MG63 (cell line): Measurements from ENCODE around the gene TRHDE. TPM values are rescaled to one million over a fixed set of nuclear protein-coding genes. Genes with fewer than 3 reads are reported as not detected.
A peak's percentile ranks its signal among the peaks of the same experiment; 100 is the strongest.

Experiments used
- DNase-seq: peaks from one replicate; pipeline ENCODE4 v3.0.0-alpha.2; 2020
- H3K27me3 ChIP-seq: fragments of 250-450 bp; sonication (Bioruptor Pico); 2 replicates; pipeline ENCODE4 v1.5.1; 2020; ENCODE audit warnings: mild to moderate bottlenecking, moderate library complexity
- H3K36me3 ChIP-seq: fragments of 250-450 bp; sonication (Bioruptor Pico); 2 replicates; pipeline ENCODE4 v1.5.1; 2020; ENCODE audit warnings: mild to moderate bottlenecking, moderate library complexity
- H3K4me3 ChIP-seq: fragments of 250-450 bp; sonication (Bioruptor Pico); 2 replicates; pipeline ENCODE4 v1.5.1; 2020; ENCODE audit warnings: mild to moderate bottlenecking, moderate library complexity
- H3K9me3 ChIP-seq: fragments of 250-450 bp; sonication (Bioruptor Pico); 2 replicates; pipeline ENCODE4 v1.5.1; 2020; ENCODE audit warnings: mild to moderate bottlenecking, moderate library complexity
- total RNA-seq: library from RNA; depleted of rRNA; stranded (reverse); fragments of >200 nt; shearing (Covaris generic); gene quantifications from 2 replicates; pipeline ENCODE4 v1.2.3, GENCODE V29; 2014; ENCODE audit warnings: low replicate concordance

The TRHDE gene
- total RNA-seq, 1 experiment from 2014 or later = 5.0 TPM

DNA sequence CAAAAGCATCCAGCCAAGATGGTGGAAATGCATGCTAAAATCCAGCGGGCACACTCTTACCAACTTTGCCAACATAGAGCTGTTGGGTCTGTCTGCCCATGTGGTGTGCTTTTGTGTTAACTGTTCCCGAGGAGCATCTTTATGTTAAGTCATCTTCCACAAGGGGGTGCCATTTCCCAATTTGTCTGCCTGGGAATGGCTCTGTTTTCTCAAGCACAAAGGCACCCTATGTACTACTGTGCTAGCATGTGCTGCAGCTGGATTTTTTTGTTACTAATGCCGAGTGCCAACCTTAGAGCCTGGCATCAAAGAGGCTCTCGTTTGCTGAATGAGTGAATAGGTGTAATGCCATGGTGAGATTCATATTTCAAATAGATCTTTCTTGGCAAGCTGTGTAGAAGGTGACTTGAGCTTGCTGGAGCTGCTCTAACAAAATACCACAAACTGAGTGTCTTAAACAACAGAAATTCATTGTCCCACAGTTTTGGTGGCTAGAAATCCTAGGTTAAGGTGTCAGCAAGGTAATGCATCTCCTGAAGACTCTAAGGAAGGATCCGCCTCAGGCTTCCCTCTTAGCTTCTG lies 74.3 kb downstream of the TRHDE start:
- H3K36me3 ChIP-seq = no peaks in the 10 kb centered on the region
- H3K27me3 ChIP-seq = no peaks in the 10 kb centered on the region
- H3K4me3 ChIP-seq = no peak overlapping the region
- peak; percentile 49 for DNase-seq
- no peaks in the 10 kb centered on the region for H3K9me3 ChIP-seq

DNA sequence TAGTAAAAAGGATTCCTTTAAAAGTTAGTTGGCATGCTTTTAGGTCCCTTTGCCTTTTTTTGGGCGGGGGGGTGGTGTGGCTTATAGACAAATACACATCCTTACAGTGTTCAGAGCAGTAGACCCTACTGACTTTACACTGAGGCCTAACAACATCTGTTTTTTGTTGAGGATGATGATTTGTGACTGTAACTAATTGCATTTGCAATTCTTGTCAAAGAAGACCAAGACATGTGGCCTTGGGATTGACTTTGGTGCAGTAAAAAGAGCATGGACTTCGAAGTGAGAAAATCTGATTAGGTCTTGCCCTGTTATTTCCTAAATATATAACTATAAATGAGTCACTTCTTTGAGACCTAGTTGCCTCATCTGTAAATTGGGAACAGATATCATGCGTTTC lies 77.3 kb downstream of the TRHDE start:
- no peak overlapping the region for H3K4me3 ChIP-seq

DNA sequence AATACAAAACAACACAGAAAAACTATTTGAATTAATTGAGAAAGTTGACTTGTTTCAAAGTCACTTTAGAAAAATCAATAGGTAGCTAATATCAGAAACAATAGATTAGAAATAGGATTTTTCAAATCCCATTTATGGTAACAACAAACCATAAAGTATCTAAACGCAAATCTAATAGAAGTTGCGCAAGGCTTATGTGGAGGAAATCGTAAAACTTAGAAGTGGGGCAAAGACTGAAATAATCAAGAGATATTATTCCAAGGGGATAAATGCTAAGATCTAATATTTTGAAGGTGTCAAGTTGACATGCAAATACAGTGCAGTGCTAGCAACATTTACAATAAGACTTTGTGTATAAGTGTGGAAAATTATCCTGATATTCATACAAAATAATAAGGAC lies 87.2 kb downstream of the TRHDE start:
- no peaks in the 10 kb centered on the region for H3K27me3 ChIP-seq
- H3K4me3 ChIP-seq = no peak overlapping the region
- no peak for DNase-seq
- no peaks in the 10 kb centered on the region; the same call in 1 of the 2 replicates for H3K9me3 ChIP-seq
- H3K36me3 ChIP-seq = no peaks in the 10 kb centered on the region

More for the DNA sequence above, 77.3 kb downstream of the TRHDE start:
- Histone ChIP-seq H3K9me3 (no peaks in the 10 kb centered on the region), H3K36me3 (no peaks in the 10 kb centered on the region), H3K27me3 (no peaks in the 10 kb centered on the region)
- DNase-seq = no peak

DNA sequence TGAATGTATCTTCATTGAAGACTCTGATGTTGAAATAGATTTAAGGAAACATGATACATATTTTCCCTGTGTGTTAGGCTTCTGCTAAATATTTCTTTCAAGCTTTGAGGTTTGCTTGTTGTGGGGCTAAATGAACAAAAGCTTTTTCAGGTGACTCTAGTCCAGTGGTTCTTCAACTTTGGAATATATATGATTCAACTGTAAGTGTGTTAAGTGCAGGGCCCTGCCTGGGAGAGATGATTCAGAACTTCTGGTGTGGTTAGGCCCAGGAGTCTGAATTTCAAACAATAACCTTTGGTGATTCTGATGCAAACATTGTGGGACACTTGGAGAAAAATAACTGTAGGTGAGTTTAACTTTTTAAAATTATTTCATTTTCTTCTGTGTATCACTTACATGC lies 93.0 kb downstream of the TRHDE start:
- H3K4me3 ChIP-seq = no peak overlapping the region
- no peaks in the 10 kb centered on the region for H3K9me3 ChIP-seq
- H3K27me3 ChIP-seq = 0 out of 2 replicates have a peak, but pooled peaks cover under 1% of the 10 kb centered on the region
- H3K36me3 ChIP-seq = no peaks in the 10 kb centered on the region
- DNase-seq = no peak

DNA sequence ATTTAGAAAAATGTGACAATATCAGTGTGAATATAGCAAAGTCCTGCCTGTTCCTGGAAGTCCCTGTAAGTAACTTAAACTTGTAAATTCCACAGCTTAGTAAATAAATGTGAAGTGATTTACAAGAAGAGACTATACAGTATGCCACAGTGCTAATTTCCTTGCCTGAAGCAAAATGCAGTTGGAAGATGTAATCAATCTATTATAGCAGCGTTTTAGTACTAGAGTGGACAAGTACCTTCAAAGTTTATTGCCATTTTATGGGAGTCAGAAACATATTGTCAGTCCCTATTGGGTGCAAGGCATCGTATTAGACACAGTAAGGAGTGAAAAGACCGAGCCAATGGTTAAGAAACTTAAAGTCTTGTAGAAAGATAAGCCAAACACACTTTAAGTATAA lies 94.1 kb downstream of the TRHDE start:
- no peaks in the 10 kb centered on the region for H3K36me3 ChIP-seq
- DNase-seq = no peak
- 0 out of 2 replicates have a peak, but pooled peaks cover 3% of the 10 kb centered on the region for H3K27me3 ChIP-seq
- no peaks in the 10 kb centered on the region for H3K9me3 ChIP-seq
- H3K4me3 ChIP-seq = no peak overlapping the region

DNA sequence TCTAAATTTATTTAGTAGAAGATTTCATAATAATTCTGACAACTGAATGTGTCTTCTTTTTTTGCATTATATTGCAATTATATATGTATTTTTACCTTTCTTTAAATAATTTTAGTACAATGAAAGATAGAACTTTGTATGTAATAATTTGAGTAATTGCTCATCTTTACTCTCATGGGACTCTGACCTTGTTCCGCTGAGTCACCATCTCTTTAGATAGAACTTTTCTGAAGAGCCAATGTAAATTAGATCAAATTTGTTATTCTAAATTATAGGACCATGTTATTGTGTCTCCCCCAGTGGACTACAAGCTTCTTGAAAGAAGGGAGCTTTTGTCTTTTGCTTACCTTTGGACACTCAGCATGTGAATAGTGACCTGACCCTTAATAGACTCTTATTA lies 96.1 kb downstream of the TRHDE start:
- Histone ChIP-seq H3K9me3 (no peaks in the 10 kb centered on the region), H3K27me3 (0 out of 2 replicates have a peak, but pooled peaks cover 3% of the 10 kb centered on the region), H3K36me3 (no peaks in the 10 kb centered on the region), H3K4me3 (no peak overlapping the region)
- DNase-seq = no peak

DNA sequence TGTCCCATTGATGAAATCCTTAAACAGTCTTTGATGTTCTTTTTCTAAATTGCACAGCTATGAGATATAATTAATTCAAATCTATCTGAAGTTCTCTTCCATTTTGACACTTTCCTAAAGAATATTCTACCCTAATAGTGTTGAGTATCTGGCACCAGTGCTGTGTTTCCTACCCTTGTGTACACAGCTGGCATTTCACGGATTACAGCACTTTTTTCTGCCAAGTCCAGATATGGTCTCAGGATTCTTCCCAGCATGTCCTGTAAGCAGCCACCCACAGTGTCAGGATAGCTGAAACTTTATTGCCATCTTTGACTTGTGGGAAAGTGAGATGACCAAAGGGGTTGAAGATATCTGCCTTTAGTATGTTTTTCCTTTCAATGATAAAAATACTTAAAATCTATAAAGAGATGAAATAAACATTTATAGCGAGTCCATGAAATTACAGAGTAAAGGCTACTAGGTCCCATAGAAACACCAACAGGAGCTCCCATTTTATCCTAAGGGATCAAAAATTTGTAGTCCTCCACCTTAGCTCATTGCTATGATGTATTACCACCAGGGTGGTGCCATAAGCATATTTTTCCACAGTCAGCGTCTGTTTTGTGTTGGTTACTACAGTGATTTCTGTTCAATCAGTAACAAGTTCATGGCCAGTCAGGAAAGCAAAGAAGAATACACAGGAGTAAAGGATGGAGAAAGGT lies 96.7 kb downstream of the TRHDE start:
- H3K36me3 ChIP-seq = no peaks in the 10 kb centered on the region
- H3K4me3 ChIP-seq = no peak overlapping the region
- 0 out of 2 replicates have a peak, but pooled peaks cover 3% of the 10 kb centered on the region for H3K27me3 ChIP-seq
- DNase-seq = no peak
- H3K9me3 ChIP-seq = no peaks in the 10 kb centered on the region

DNA sequence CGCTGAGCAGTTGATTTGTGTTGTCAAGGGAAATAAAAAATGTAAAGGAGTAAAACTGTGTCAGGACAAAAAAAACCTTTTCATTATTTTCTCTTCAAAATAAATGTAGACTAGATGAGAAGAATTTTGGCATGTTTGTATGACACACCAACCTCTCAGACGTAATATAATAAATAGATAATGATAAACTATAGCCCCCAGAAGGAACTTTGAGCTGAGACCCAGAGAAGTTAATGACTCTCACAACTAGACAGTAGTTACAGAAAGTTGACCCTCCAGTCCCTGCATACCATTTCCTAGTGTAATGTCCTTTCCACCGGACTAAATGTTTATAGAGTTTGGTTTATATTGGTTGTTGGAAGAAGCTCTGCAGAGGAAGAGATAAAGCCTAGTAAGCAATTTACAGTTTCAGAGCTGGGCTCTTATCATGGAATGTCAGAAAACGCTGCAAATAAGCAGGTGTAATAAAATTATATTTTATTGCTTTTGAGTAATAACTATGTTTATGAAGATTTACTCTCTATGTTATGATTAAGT lies 97.3 kb downstream of the TRHDE start:
- Histone ChIP-seq H3K27me3 (0 out of 2 replicates have a peak, but pooled peaks cover 3% of the 10 kb centered on the region), H3K4me3 (no peak overlapping the region), H3K36me3 (no peaks in the 10 kb centered on the region), H3K9me3 (no peaks in the 10 kb centered on the region)
- DNase-seq = no peak

DNA sequence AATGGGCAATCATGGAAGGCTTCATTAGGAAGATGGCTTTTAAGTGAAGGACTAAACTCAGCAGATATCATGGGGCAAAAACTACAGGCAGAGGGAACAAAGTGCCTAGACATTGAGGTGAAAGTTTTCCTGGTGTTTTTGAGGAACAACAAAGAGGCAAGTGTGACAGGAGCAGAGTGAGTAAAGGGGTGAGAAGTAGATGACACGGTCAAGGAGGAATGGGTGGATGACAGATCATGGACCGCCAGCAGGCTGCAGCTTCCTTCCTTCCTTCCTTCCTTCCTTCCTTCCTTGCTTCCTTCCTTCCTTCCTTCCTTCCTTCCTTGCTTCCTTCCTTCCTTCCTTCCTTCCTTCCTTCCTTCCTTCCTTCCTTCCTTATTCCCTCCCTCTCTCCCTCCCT lies 108.3 kb downstream of the TRHDE start:
- no peak for DNase-seq
- no peaks in the 10 kb centered on the region for H3K36me3 ChIP-seq
- H3K9me3 ChIP-seq = no peaks in the 10 kb centered on the region
- H3K4me3 ChIP-seq = no peak overlapping the region
- no peaks in the 10 kb centered on the region for H3K27me3 ChIP-seq

DNA sequence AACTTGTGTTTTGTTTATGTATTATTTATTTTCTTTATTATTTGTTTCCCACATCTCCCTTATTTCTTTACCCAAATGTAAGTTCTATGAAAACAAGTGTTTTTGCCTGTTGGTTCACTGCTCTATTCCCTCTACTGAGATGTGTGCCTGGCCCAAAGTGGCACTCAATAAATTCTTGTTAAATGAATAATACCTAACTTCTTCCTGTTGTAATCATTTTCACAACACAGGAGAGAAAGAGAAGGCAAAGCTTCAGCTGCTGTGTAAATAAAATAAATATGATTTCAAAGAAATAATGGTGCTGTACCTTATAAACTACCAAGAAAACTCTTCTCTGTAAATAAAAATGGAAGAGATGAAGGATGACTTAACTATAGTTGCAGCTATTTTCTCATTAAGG lies 116.2 kb downstream of the TRHDE start:
- H3K36me3 ChIP-seq = no peaks in the 10 kb centered on the region
- no peaks in the 10 kb centered on the region for H3K27me3 ChIP-seq
- no peak overlapping the region for H3K4me3 ChIP-seq
- DNase-seq = no peak
- no peaks in the 10 kb centered on the region for H3K9me3 ChIP-seq

DNA sequence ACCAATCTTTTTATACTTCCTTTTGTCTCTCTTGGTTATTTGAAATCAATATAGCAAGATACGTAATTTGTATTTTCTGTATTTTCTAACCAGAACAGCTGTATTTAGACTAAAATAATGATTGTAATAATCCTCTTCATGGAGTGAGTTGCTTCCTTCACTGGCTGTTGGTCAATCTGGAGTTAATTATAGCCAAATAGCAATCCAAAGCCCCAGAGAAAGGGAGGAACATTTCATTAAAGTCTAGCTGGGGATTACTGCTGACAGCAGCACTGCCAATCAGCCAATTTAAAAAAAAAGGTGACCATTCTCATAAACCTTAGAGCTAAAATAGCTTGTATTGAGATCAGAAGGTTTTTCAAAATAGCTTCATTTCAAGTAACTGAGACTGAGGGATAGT lies 118.0 kb downstream of the TRHDE start:
- Histone ChIP-seq H3K36me3 (no peaks in the 10 kb centered on the region), H3K4me3 (no peak overlapping the region), H3K9me3 (no peaks in the 10 kb centered on the region), H3K27me3 (no peaks in the 10 kb centered on the region)
- no peak for DNase-seq

DNA sequence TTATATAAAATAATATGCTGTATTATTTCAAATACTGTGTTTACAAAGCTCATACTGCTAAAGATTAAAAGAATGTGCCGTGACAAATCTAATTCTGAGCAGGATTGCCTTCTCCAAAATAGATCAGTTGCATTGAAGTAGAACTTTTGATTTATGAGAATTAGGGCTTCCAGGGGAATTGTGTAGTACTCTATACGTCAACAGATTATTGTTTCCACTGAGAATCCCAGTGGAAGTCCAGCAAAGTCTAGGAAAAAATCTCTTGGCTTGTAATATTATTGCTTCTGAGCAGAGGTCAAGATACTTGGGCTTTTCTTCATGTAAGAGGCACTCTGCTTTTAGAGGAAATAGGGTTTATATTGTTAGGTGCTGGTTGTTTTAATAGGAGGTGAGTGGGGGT lies 133.9 kb downstream of the TRHDE start:
- DNase-seq = no peak
- Histone ChIP-seq H3K36me3 (no peaks in the 10 kb centered on the region), H3K27me3 (no peaks in the 10 kb centered on the region), H3K9me3 (no peaks in the 10 kb centered on the region), H3K4me3 (no peak overlapping the region)

DNA sequence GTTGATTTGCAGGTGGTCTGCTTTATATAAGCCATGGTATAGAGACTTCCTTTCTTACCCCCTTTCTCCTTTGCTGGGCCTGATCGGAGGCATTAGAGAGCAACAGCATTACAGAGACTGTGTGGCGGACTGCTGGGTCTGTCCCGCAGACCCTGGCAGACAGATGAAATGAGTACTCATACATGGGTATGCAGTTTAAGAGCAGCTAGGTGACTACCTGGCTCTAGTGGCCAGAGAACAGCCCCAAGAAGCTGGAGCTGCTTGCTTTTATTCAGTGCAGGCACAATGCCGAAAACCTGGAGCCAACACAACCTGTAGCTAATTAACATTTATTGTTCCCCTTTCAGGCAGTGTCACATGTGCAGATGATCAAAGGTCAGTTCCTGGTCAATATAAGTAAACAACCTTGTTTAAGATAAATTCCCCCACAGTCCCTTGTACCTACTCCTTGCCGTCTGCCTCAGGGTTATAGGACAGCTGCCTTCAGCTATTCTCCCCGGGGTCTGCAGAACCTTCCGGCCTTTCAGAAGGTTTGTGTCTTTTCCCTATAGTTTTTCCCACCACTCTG lies 160.0 kb downstream of the TRHDE start:
- no peaks in the 10 kb centered on the region for H3K36me3 ChIP-seq
- H3K27me3 ChIP-seq = no peaks in the 10 kb centered on the region
- H3K9me3 ChIP-seq = no peaks in the 10 kb centered on the region
- no peak for DNase-seq
- no peak overlapping the region for H3K4me3 ChIP-seq

DNA sequence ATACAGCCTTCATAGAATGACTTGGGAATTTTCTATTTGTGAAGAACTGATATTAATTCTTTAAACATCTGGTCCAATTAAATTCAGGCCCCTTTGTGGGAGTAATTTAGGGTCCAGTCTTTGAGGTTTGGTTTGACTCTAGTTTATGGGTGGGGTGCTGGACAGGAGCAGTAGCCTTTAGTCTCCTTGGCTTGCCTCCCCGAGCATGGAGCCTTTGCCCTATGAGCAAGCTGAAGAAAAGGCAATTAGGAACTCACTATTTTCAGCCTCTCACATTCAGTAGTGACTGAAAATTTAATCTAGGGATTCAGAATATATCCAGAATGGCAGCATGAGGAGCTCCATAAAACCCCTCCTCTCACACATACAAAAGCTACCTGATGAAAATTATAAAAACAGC lies 161.1 kb downstream of the TRHDE start:
- no peak overlapping the region for H3K4me3 ChIP-seq
- H3K9me3 ChIP-seq = no peaks in the 10 kb centered on the region
- H3K27me3 ChIP-seq = no peaks in the 10 kb centered on the region
- no peaks in the 10 kb centered on the region for H3K36me3 ChIP-seq
- DNase-seq = no peak

DNA sequence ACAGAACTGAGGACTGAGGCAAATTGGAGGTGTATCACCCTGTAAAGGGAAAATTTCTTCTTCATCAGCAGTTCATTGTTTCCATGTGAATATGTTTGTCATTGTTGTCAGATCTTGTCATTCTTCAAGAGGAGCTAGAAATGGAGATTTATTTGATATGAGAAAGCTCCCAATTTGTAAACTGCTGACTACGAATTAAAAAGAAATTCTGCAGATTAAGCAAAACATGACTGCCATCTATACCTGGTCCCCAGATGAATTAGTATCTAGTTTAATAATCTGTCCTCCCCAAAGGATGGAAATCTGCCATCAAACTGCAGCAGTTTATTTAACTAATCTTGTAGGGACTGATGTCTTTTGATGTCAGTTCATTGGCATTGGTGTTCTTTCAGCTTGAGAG lies 162.8 kb downstream of the TRHDE start:
- Histone ChIP-seq H3K9me3 (no peaks in the 10 kb centered on the region), H3K36me3 (no peaks in the 10 kb centered on the region), H3K4me3 (no peak overlapping the region), H3K27me3 (no peaks in the 10 kb centered on the region)
- no peak for DNase-seq

DNA sequence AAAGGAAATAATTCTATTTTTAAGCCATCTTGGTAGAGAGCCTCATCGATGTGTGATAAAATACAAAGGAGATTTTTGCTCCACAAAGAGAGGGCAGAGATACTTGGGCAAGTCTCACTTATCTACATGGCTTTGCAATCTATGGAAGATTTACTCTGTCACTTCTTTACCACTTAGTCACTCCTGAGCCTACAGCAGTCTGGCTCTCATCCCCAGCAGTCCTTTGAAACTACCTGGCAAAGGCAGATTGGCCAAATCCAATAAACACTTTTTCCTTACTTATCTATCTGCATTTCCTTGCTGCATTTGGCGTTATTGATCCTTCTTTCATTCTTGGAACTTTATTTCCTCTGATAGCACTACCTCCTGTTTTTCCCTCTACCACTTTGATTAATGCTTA lies 170.0 kb downstream of the TRHDE start:
- no peaks in the 10 kb centered on the region for H3K27me3 ChIP-seq
- no peak overlapping the region for H3K4me3 ChIP-seq
- no peaks in the 10 kb centered on the region for H3K36me3 ChIP-seq
- no peaks in the 10 kb centered on the region for H3K9me3 ChIP-seq
- no peak for DNase-seq

DNA sequence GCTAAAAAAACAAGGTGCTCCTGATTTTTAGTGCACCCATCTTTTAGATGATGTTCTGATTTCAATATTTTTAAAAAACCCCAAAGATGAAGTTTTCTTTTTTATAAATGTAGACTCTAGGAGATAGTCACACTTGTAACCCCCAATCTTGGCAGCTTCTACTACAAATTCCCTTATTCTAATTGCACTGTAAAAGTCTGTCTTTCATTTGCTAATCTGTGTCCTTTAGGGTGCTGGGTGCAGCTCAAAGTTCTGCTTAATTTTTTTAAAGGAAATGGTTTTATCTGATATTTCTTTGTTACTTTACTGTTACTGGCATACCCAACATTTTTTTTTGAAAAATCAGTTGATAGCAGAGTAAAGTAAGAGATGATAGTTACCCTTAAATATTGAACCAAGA lies 172.0 kb downstream of the TRHDE start:
- H3K9me3 ChIP-seq = no peaks in the 10 kb centered on the region
- H3K36me3 ChIP-seq = no peaks in the 10 kb centered on the region
- no peaks in the 10 kb centered on the region for H3K27me3 ChIP-seq
- H3K4me3 ChIP-seq = no peak overlapping the region
- DNase-seq = no peak

DNA sequence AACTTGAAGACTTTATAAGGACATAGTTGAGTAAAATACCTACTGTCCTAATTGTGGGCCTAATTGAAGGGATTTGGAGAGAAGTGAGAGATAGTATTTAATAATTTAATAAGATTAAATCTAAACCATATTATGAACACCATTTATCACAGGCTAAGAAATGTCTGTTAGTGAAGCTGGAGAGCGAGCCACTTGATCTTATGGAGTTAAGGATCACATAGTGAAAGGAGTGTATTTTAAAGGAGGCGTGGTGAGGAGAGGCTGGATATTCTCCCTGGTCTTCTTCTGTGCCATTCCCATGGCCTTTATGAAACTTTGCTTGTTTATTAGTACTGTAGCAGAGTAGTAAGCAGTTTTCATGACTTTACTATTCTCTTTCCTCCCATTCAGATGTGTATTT lies 172.4 kb downstream of the TRHDE start:
- Histone ChIP-seq H3K9me3 (no peaks in the 10 kb centered on the region), H3K36me3 (no peaks in the 10 kb centered on the region), H3K27me3 (no peaks in the 10 kb centered on the region), H3K4me3 (no peak overlapping the region)
- DNase-seq = no peak
